ENCODE data around the gene ZNF777. TPM values are rescaled to one million over a fixed set of nuclear protein-coding genes. Genes with fewer than 3 reads are reported as not detected.
"Not testable (repeated sequence)": the region's sequence is repeated elsewhere in the genome, so short reads cannot be mapped to it uniquely, and the experiment has no call there.

The ZNF777 gene
- total RNA-seq, 1 donor from 2014 or later, result 16.2 TPM

DNA sequence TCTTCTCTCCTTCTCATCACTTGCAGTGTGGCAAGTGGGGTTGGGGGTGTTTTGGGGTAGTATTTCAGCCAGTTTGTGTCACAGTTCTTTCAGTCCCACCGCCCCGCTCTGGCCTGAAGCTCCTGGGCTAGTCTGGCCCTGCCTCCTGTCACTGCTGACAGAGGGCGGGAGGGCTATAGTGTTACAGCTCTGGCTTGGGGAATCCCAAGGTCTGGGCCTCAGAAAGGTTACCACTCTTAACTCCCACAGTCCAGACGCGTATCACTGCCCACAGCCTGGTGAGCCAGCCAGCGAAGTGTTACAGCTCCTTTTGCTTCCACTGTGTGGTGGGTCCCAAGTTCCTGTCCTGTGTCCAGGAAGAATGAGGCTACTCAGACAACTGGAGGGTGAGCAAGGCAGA lies 56.0 kb downstream of the ZNF777 start:
- H3K9me3 Mint-ChIP-seq, result no peaks in the 10 kb centered on the region
- intact Hi-C loops (cut with micrococcal nuclease), result no loop called here
- H3K27me3 Mint-ChIP-seq, result peaks cover 13% of the 10 kb centered on the region
- ATAC-seq (ENCODE audit: low read depth) (no peak), DNase-seq (no peak)
- CTCF ChIA-PET, result interaction anchor here (1.5 kb wide), 1 partner anchor 18 kb away, joined by 4 read pairs; no protein-coding TSS in a partner anchor
- TF ChIP-seq, protein P1, sequence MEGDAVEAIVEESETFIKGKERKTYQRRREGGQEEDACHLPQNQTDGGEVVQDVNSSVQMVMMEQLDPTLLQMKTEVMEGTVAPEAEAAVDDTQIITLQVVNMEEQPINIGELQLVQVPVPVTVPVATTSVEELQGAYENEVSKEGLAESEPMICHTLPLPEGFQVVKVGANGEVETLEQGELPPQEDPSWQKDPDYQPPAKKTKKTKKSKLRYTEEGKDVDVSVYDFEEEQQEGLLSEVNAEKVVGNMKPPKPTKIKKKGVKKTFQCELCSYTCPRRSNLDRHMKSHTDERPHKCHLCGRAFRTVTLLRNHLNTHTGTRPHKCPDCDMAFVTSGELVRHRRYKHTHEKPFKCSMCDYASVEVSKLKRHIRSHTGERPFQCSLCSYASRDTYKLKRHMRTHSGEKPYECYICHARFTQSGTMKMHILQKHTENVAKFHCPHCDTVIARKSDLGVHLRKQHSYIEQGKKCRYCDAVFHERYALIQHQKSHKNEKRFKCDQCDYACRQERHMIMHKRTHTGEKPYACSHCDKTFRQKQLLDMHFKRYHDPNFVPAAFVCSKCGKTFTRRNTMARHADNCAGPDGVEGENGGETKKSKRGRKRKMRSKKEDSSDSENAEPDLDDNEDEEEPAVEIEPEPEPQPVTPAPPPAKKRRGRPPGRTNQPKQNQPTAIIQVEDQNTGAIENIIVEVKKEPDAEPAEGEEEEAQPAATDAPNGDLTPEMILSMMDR (IDR thresholded peaks at IDR 0.05), result no peak
- no peak overlapping the region for H3K27ac Mint-ChIP-seq
- H3K4me1 Mint-ChIP-seq, result no peaks in the 10 kb centered on the region
- POLR2A ChIA-PET, result no interaction called here
- H3K36me3 Mint-ChIP-seq (ENCODE audit: low read depth), result no peaks in the 10 kb centered on the region
- H3K4me3 Mint-ChIP-seq, result no peak overlapping the region

DNA sequence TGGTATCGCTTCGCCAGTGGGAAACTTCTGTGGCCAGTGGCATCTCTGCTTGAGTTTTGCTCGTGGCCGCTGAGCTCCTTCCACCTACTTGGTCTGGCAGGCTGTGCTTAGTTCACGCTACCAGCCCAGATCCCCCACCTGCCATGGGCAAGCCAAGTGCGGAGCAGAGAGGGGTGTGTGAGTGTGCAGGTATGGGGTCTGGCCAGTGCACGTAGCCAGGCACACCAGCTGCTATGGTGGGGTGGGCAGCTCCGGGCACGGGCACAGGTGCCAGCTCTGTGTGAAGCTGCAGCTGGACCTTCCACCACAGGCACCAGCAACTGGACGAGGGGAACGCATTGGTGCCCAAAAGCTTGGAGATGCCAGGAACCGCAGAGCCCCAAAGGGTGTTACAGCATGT lies 56.5 kb downstream of the ZNF777 start:
- Mint-ChIP-seq H3K9me3 (no peaks in the 10 kb centered on the region), H3K4me1 (no peaks in the 10 kb centered on the region), H3K27me3 (peaks cover 14% of the 10 kb centered on the region), H3K36me3 (ENCODE audit: low read depth) (no peaks in the 10 kb centered on the region), H3K27ac (no peak overlapping the region), H3K4me3 (no peak overlapping the region)
- intact Hi-C loops (cut with micrococcal nuclease), result no loop called here
- ATAC-seq (ENCODE audit: low read depth) (no peak), DNase-seq (no peak)
- CTCF ChIA-PET, result no interaction called here
- POLR2A ChIA-PET, result no interaction called here
- TF ChIP-seq, protein P1 (IDR thresholded peaks at IDR 0.05), result no peak

DNA sequence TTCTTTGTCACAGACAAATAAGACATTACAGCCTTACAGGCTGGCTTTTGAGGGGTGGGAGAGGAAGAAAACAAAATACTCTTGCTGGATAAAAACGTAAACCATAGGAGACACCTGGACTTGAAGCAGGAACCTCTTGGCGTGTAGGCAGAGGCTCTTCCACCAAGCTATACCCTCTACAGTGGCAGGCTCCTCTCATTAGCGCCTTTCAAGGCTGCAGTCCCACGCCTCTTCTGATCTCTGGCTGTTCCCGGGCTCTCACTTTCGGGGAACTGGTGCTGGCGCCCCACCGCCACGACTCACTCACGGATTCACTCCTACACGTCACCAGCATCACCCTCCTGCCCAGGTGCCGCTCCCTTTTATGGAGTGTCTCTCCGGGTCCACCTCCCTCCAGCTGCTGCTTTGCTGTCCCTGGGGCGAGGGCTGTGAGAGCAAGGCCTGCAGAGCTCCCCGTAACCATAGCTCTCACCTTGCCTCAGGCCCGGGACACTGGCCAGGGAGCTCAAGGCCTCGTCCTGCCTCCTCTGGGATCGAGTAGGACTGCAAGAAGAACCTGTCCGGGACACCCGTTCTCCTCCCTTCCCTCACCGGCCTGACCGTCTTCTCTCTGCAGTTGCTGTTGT lies 62.6 kb downstream of the ZNF777 start:
- Mint-ChIP-seq H3K9me3 (peaks cover 10% of the 10 kb centered on the region), H3K36me3 (ENCODE audit: low read depth) (no peaks in the 10 kb centered on the region), H3K4me1 (no peaks in the 10 kb centered on the region), H3K27ac (no peak overlapping the region), H3K27me3 (peaks cover 37% of the 10 kb centered on the region), H3K4me3 (no peak overlapping the region)
- ChIA-PET POLR2A (no interaction called here), CTCF (no interaction called here)
- intact Hi-C loops (cut with micrococcal nuclease), result no loop called here
- ATAC-seq (ENCODE audit: low read depth) (no peak), DNase-seq (no peak)
- TF ChIP-seq, protein P1 (IDR thresholded peaks at IDR 0.05), result no peak

DNA sequence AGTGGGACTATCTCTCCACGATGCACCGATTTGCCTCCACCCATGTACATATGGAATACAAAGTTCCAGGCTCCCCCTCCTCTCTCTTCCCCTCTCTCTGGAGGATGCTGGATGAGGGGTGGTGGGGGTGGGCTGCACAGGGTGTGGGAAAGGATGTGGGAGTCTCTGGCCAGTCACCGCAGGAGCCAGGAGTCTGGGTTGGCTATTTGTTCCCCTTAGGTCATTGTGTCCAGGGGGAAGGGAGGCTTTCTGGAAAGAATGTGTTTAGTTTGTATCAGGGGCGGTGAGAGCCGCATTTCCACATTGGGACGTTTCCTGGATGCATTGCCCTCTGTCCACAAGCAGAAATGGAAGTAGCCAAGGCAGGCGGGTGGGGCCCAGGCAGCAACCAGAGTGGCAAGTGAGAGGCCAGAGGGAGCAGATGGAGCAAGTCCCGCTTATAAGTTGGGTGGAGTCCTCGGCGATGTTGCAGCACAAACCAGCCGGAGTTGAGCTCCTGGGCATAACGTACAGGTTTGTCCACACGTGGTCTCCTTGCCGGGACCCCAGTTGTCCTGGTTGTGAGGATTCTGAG lies 63.3 kb downstream of the ZNF777 start:
- Mint-ChIP-seq H3K27ac (no peak overlapping the region), H3K9me3 (peaks cover 10% of the 10 kb centered on the region), H3K4me3 (no peak overlapping the region), H3K27me3 (peaks cover 33% of the 10 kb centered on the region), H3K4me1 (no peaks in the 10 kb centered on the region), H3K36me3 (ENCODE audit: low read depth) (no peaks in the 10 kb centered on the region)
- CTCF ChIA-PET, result no interaction called here
- DNase-seq (no peak), ATAC-seq (ENCODE audit: low read depth) (no peak)
- TF ChIP-seq, protein P1 (IDR thresholded peaks at IDR 0.05), result no peak
- POLR2A ChIA-PET, result no interaction called here
- intact Hi-C loops (cut with micrococcal nuclease), result no loop called here

DNA sequence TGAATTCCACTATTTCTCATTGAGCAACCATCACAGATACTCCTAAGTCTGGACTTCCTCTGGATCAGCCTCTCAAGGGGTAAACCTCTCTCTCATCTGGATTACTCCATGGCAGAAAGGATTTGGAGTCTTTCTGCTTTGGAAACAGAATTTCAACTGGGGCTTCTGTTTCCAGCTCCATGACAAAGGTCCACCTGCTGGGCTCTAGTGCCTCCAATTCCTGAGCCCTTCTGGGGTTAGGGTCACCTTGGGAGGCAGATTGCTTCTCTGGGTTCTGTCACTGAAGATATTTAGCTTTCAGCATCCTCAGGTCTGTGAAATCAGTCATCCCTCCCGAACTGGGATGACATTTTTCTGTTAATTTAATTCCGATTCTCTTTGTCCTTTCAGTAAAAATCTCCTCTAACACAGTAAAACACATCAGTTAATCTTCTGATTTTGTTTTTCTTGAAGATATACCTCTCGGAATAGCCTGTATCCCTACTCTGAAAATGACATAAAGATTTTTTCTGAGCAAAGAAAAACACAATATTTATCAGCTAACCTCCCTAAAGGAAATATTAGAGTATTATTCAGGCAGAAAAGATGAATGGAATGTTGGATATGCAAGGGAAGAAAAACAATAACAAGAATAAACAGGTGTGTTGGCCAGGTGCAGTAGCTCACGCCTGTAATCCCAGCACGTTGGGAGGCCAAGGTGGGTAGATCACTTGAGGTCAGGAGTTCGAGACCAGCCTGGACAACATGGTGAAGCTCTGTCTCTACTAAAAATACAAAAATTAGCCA lies 72.1 kb downstream of the ZNF777 start:
- H3K36me3 Mint-ChIP-seq (ENCODE audit: low read depth); intact Hi-C loops (cut with micrococcal nuclease); ATAC-seq (ENCODE audit: low read depth); H3K4me3 Mint-ChIP-seq; CTCF ChIA-PET; H3K9me3 Mint-ChIP-seq; H3K4me1 Mint-ChIP-seq; H3K27ac Mint-ChIP-seq; DNase-seq; POLR2A ChIA-PET: not testable (repeated sequence)
- H3K27me3 Mint-ChIP-seq, result peaks cover 10% of the 10 kb centered on the region

DNA sequence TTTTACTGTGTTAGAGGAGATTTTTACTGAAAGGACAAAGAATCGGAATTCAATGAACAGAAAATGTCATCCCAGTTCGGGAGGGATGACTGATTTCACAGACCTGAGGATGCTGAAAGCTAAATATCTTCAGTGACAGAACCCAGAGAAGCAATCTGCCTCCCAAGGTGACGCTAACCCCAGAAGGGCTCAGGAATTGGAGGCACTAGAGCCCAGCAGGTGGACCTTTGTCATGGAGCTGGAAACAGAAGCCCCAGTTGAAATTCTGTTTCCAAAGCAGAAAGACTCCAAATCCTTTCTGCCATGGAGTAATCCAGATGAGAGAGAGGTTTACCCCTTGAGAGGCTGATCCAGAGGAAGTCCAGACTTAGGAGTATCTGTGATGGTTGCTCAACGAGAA lies 74.3 kb downstream of the ZNF777 start:
- H3K4me3 Mint-ChIP-seq; H3K36me3 Mint-ChIP-seq (ENCODE audit: low read depth); ATAC-seq (ENCODE audit: low read depth); DNase-seq; POLR2A ChIA-PET; H3K27ac Mint-ChIP-seq; H3K9me3 Mint-ChIP-seq; intact Hi-C loops (cut with micrococcal nuclease); H3K4me1 Mint-ChIP-seq; CTCF ChIA-PET: not testable (repeated sequence)
- peaks cover 14% of the 10 kb centered on the region for H3K27me3 Mint-ChIP-seq

Measured in activated B cell treated with CpG ODN at 0.5 μM for 24 hours (primary cell).